Nephron (organoid): ENCODE measurements around the gene LCAT.
"Not testable (repeated sequence)": the region's sequence is repeated elsewhere in the genome, so short reads cannot be mapped to it uniquely, and the experiment has no call there.

Experiments
- H3K27ac Mint-ChIP-seq, 3 experiments: 2 replicates each; pipeline ENCODE4 v1.8.0; 2020; ENCODE audit warnings: mixed read lengths in 3 of 3, mild to moderate bottlenecking in 2 of 3, moderate library complexity in 1 of 3
- H3K27me3 Mint-ChIP-seq: 2 replicates; pipeline ENCODE4 v1.8.0; 2021; ENCODE audit warnings: low read depth, mild to moderate bottlenecking, moderate library complexity, mixed read lengths
- H3K36me3 Mint-ChIP-seq: 2 replicates; pipeline ENCODE4 v1.8.0; 2020; ENCODE audit warnings: low read depth, mixed read lengths
- H3K4me1 Mint-ChIP-seq: 2 replicates; pipeline ENCODE4 v1.8.0; 2020; ENCODE audit warnings: mixed read lengths
- H3K4me3 Mint-ChIP-seq, 3 experiments: 2 replicates each; pipeline ENCODE4 v1.8.0; 2020; ENCODE audit warnings: mild to moderate bottlenecking in 3 of 3, mixed read lengths in 3 of 3, moderate library complexity in 2 of 3
- H3K9me3 Mint-ChIP-seq: 2 replicates; pipeline ENCODE4 v1.8.0; 2020; ENCODE audit warnings: mixed read lengths
- CTCF ChIP-seq, 3 experiments: fragments of 200-600 bp; sonication (generic); IDR thresholded peaks; one replicate each; pipeline ENCODE4 v1.5.0; 2021; ENCODE audit warnings: antibody characterized with exemption in 3 of 3; ENCODE audit not compliant: unreplicated experiment in 3 of 3

The LCAT gene

GRCh38 chr16:67917140-67917851 is 26.6 kb downstream of the LCAT start:
- no peaks in the 10 kb centered on the region for H3K9me3 Mint-ChIP-seq
- no peaks in the 10 kb centered on the region for H3K27me3 Mint-ChIP-seq
- H3K27ac Mint-ChIP-seq: peak overlapping the region; percentile 47 to 75 (median 54)
- no peak overlapping the region for H3K4me3 Mint-ChIP-seq
- H3K36me3 Mint-ChIP-seq: peaks cover 24% of the 10 kb centered on the region
- TF ChIP-seq CTCF (IDR thresholded peaks at IDR 0.05; ENCODE audit: unreplicated experiment in 3 of 3): no peak
- peaks cover 32% of the 10 kb centered on the region for H3K4me1 Mint-ChIP-seq

- Mint-ChIP-seq H3K36me3 (peaks cover 28% of the 10 kb centered on the region), H3K27ac (peak overlapping the region; percentile 54 to 80 (median 75)), H3K4me1 (peaks cover 32% of the 10 kb centered on the region), H3K4me3 (peak overlapping the region in 2 of 3 experiments; percentile 6 to 39), H3K27me3 (no peaks in the 10 kb centered on the region), H3K9me3 (no peaks in the 10 kb centered on the region)
- TF ChIP-seq CTCF (IDR thresholded peaks at IDR 0.05; ENCODE audit: unreplicated experiment in 3 of 3): no peak
Observed at GRCh38 chr16:67915831-67916723, 27.8 kb downstream of the LCAT start.

GRCh38 chr16:67915496-67915769 is 28.5 kb downstream of the LCAT start:
- Mint-ChIP-seq H3K27ac (peak overlapping the region; percentile 54 to 80 (median 75)), H3K4me1 (peaks cover 32% of the 10 kb centered on the region), H3K36me3 (peaks cover 32% of the 10 kb centered on the region)
- H3K9me3 Mint-ChIP-seq, H3K27me3 Mint-ChIP-seq, H3K4me3 Mint-ChIP-seq: not testable (repeated sequence)

GRCh38 chr16:67914758-67915495 is 29.0 kb downstream of the LCAT start:
- TF ChIP-seq CTCF (IDR thresholded peaks at IDR 0.05; ENCODE audit: unreplicated experiment in 3 of 3): no peak
- Mint-ChIP-seq H3K9me3 (no peaks in the 10 kb centered on the region), H3K27me3 (no peaks in the 10 kb centered on the region), H3K4me1 (peaks cover 32% of the 10 kb centered on the region), H3K27ac (peak overlapping the region in 2 of 3 experiments; percentile 26 to 28), H3K4me3 (no peak overlapping the region), H3K36me3 (peaks cover 33% of the 10 kb centered on the region)

- Mint-ChIP-seq H3K9me3 (no peaks in the 10 kb centered on the region), H3K27me3 (no peaks in the 10 kb centered on the region), H3K27ac (no peak overlapping the region), H3K4me3 (no peak overlapping the region), H3K36me3 (peaks cover 37% of the 10 kb centered on the region), H3K4me1 (peaks cover 9% of the 10 kb centered on the region)
- TF ChIP-seq CTCF (IDR thresholded peaks at IDR 0.05; ENCODE audit: unreplicated experiment in 3 of 3): no peak
Observed at GRCh38 chr16:67910158-67910557, 33.8 kb downstream of the LCAT start.

GRCh38 chr16:67909056-67909742 is 34.7 kb downstream of the LCAT start:
- Mint-ChIP-seq H3K27me3 (no peaks in the 10 kb centered on the region), H3K4me1 (peaks cover 4% of the 10 kb centered on the region), H3K36me3 (peaks cover 33% of the 10 kb centered on the region), H3K4me3 (no peak overlapping the region), H3K27ac (no peak overlapping the region), H3K9me3 (no peaks in the 10 kb centered on the region)
- TF ChIP-seq CTCF (IDR thresholded peaks at IDR 0.05; ENCODE audit: unreplicated experiment in 3 of 3): no peak
